ENCODE results near the gene COL10A1. TPM values are rescaled to one million over a fixed set of nuclear protein-coding genes. Genes with fewer than 3 reads are reported as not detected.

Gene COL10A1
- 1 to 10 TPM in 3 of 7 donors, under 1 TPM in 3, not detected in 1; 0.18 to 2.9 (median 0.70) TPM for total RNA-seq
- polyA plus RNA-seq, result 1 to 10 TPM in 1 of 2 donors, under 1 TPM in 1; 0.19 to 4.4 TPM
- long read RNA-seq, donor 1, result 0 reads
- long read RNA-seq, donor 2, result 0 reads
- long read RNA-seq, donor 3, partial matches to known transcripts, result 0 of 3 reads
- long read RNA-seq, donor 3, other reads (novel, unspliced or antisense), result 3 of 3 reads

DNA sequence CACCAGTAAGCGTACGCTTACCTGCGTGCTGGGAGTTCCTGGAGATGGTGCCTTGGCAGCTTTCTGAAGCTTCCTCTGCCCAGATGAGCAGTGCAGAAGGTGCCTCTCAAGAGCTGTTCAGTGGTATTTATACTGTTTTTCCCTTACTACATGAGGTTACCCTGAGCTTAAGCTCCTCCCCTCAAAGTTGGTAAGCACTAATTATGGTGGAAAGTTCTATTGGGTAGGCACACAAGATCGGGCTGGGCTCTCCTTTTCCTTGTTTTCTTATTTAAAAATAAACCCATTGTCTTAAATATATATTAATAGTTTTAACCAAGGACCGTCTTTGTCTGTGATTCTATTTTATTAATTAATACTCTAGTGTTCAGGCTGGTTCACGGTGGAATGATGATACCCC lies at the start of gene COL10A1:
Gene COL10A1 (minus strand): TSS at position 101 of the 400 bp plus-strand sequence. CDS start 640 bp downstream, outside the sequence.
- H3K27ac ChIP-seq, result no peak within 1 kb of the TSS
- TF ChIP-seq POLR2A (IDR thresholded peaks at IDR 0.05) (no peak), EP300 (IDR thresholded peaks at IDR 0.05) (no peak)
- TF ChIP-seq, protein P1, sequence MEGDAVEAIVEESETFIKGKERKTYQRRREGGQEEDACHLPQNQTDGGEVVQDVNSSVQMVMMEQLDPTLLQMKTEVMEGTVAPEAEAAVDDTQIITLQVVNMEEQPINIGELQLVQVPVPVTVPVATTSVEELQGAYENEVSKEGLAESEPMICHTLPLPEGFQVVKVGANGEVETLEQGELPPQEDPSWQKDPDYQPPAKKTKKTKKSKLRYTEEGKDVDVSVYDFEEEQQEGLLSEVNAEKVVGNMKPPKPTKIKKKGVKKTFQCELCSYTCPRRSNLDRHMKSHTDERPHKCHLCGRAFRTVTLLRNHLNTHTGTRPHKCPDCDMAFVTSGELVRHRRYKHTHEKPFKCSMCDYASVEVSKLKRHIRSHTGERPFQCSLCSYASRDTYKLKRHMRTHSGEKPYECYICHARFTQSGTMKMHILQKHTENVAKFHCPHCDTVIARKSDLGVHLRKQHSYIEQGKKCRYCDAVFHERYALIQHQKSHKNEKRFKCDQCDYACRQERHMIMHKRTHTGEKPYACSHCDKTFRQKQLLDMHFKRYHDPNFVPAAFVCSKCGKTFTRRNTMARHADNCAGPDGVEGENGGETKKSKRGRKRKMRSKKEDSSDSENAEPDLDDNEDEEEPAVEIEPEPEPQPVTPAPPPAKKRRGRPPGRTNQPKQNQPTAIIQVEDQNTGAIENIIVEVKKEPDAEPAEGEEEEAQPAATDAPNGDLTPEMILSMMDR (IDR thresholded peaks at IDR 0.05), result no peak
- H3K4me3 ChIP-seq, result no peak within 1 kb of the TSS
- no peaks in the 10 kb centered on the region for H3K9me3 ChIP-seq
- DNase-seq, result no peak
- intact Hi-C loops (cut with DNase I), result no loop called here
- H3K36me3 ChIP-seq, result no peaks in the 10 kb centered on the region
- H3K27me3 ChIP-seq, result no peaks in the 10 kb centered on the region
- 94 to 95% (median 94%) methylated on average over 6 of the region's 6 CpGs for WGBS, 3 donors
- H3K4me1 ChIP-seq (ENCODE audit: insufficient read depth), result no peaks in the 10 kb centered on the region

DNA sequence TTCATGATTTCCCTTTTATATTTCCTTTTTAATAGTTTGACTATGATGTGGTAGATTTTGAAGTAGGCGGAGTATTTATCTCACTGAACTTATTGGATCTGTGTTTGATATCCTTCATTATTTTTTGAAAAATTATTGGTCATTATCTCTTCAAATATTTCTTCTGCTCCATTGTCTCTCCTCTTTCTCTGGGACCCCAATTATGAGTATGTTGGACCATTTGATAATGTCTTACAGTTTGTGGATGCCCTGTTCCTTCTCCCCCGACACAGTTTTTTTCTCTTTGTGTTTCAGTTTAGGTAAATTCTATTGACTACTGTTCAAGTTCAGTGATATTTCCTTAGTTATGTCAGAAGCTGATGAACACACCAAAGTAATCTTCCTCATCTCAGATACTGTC lies 49.4 kb upstream of the COL10A1 start:
- TF ChIP-seq EP300 (IDR thresholded peaks at IDR 0.05) (no peak), POLR2A (IDR thresholded peaks at IDR 0.05) (no peak)
- TF ChIP-seq, protein P1 (IDR thresholded peaks at IDR 0.05), result no peak
- H3K9me3 ChIP-seq, result no peaks in the 10 kb centered on the region
- H3K4me3 ChIP-seq, result no peak overlapping the region
- intact Hi-C loops (cut with DNase I), result no loop called here
- no peak for DNase-seq
- H3K4me1 ChIP-seq (ENCODE audit: insufficient read depth), result no peaks in the 10 kb centered on the region
- no peak overlapping the region for H3K27ac ChIP-seq
- 94 to 100% (median 98%) methylated on average over 2 of the region's 2 CpGs for WGBS, 3 donors
- H3K36me3 ChIP-seq, result no peaks in the 10 kb centered on the region
- H3K27me3 ChIP-seq, result no peaks in the 10 kb centered on the region

DNA sequence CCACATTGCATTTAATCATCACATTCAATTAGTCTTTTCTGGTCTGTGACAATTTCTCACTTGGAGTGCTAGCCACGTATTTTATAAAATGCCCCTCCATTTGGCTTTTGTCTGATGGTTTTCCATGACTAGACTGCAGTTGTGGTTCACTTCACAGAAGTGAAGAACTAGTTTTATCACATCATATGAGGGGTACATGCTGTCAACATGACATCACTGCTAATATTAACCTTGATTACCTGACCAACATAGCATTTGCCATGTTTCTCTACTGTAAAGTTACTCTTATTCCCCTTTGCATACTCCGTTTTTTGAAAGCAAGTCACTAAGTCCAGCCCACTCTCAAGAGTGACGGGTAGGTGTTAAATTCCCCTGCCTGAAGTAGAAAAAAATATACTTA lies 48.0 kb upstream of the COL10A1 start:
- Histone ChIP-seq H3K36me3 (no peaks in the 10 kb centered on the region), H3K4me1 (ENCODE audit: insufficient read depth) (no peaks in the 10 kb centered on the region), H3K27ac (no peak overlapping the region), H3K4me3 (no peak overlapping the region), H3K9me3 (no peaks in the 10 kb centered on the region), H3K27me3 (no peaks in the 10 kb centered on the region)
- intact Hi-C loops (cut with DNase I), result no loop called here
- DNase-seq, result no peak
- 64 to 67% (median 65%) methylated on average over 3 of the region's 3 CpGs for WGBS, 3 donors
- no peak for TF ChIP-seq EP300 (IDR thresholded peaks at IDR 0.05)
- TF ChIP-seq, protein P1 (IDR thresholded peaks at IDR 0.05), result no peak
- no peak for TF ChIP-seq POLR2A (IDR thresholded peaks at IDR 0.05)

DNA sequence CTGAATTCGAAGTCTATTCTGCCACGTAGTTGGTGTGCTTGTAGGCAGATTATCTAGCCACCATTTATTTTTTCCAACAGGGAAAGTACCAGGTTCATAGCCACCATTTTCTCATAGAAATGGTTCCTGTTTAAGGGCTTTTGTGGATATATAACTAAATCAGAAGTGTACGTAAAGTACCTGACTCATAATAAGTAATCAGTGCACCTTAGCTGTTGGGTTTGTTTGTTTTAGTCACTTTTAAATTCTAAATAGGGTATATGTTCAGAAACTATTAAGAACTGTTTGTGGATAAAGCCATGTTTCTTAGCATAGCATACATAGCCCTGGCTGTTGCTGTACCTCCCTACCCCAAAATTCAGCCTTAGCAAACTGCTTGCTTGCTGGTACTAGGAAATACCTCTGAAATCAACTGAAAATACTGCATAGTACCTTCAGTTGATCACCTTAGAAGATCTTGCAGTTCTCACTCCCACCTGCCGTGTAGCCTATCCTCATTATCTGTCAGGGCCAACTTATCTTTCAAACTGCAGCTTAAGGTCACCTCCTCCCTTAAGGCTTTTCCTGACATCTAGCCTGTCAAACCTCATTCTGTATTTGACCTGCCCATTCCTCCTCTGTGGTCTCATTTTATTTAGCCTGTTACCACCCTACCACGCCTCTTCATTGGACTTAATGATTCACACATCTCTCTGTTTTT lies 44.6 kb upstream of the COL10A1 start:
- Histone ChIP-seq H3K27ac (no peak overlapping the region), H3K4me3 (no peak overlapping the region), H3K27me3 (no peaks in the 10 kb centered on the region), H3K4me1 (ENCODE audit: insufficient read depth) (no peaks in the 10 kb centered on the region), H3K36me3 (no peaks in the 10 kb centered on the region), H3K9me3 (no peaks in the 10 kb centered on the region)
- no peak for DNase-seq
- no peak for TF ChIP-seq POLR2A (IDR thresholded peaks at IDR 0.05)
- TF ChIP-seq EP300 (IDR thresholded peaks at IDR 0.05), result no peak
- TF ChIP-seq, protein P1 (IDR thresholded peaks at IDR 0.05), result no peak
- WGBS, 3 donors, result 75 to 81% (median 79%) methylated on average over 5 of the region's 5 CpGs
- intact Hi-C loops (cut with DNase I), result no loop called here
